H1 (cell line): ENCODE results near the gene SERPINB12. TPM values are rescaled to one million over a fixed set of nuclear protein-coding genes. Genes with fewer than 3 reads are reported as not detected.

ENCODE experiments used
- CTCF ChIA-PET: fragments of 300-600 bp; sonication (Branson Sonifier 250); formaldehyde crosslinking; loops from one replicate; lab custom pipeline; 2021; ENCODE audit not compliant: partially characterized antibody; lab: Charles Lee
- POLR2A ChIA-PET: fragments of 300-600 bp; sonication (Branson Sonifier 250); formaldehyde crosslinking; loops from one replicate; lab custom pipeline; 2021; ENCODE audit warnings: inconsistent platforms; ENCODE audit not compliant: partially characterized antibody; lab: Charles Lee
- DNase-seq, 2 experiments: peaks; one replicate each; pipeline versions ENCODE4 v3.0.0 to v3.0.0-alpha.2; 2010 to 2022; ENCODE audit warnings: low spot score in 2 of 2, low read depth in 1 of 2, mixed read lengths in 1 of 2
- FAIRE-seq: peaks from 2 replicates; lab custom pipeline; 2011; peaks lifted over from hg19 to GRCh38; lab: Jason Lieb, UNC
- H2AFZ ChIP-seq: 2 replicates; pipeline ENCODE4 v1.8.1; 2012; ENCODE audit warnings: low read length, inconsistent platforms
- H2AK5ac ChIP-seq: 2 replicates; pipeline ENCODE4 v1.6.1; 2013; ENCODE audit warnings: low read depth, low read length
- H2BK120ac ChIP-seq: replicated peaks from 2 replicates; pipeline ENCODE3; 2013; ENCODE audit warnings: low read depth, low read length, inconsistent platforms
- H2BK12ac ChIP-seq: 2 replicates; pipeline ENCODE4 v1.6.1; 2013; ENCODE audit warnings: low read depth, low read length
- H2BK15ac ChIP-seq: 2 replicates; pipeline ENCODE4 v1.6.1; 2013; ENCODE audit warnings: low read length
- H2BK20ac ChIP-seq: 2 replicates; pipeline ENCODE4 v1.6.1; 2013; ENCODE audit warnings: low read length
- H2BK5ac ChIP-seq: 2 replicates; pipeline ENCODE4 v1.6.1; 2013; ENCODE audit warnings: low read depth, low read length
- H3K14ac ChIP-seq: 2 replicates; pipeline ENCODE4 v1.6.1; 2013; ENCODE audit warnings: inconsistent platforms; ENCODE audit not compliant: insufficient read length
- H3K18ac ChIP-seq: 2 replicates; pipeline ENCODE4 v1.6.1; 2013; ENCODE audit warnings: low read length; ENCODE audit errors: extremely low read depth
- H3K23ac ChIP-seq: 2 replicates; pipeline ENCODE4 v1.6.1; 2013; ENCODE audit warnings: inconsistent platforms; ENCODE audit not compliant: insufficient read length
- H3K23me2 ChIP-seq: 2 replicates; pipeline ENCODE4 v1.6.1; 2013; ENCODE audit warnings: low read depth, low read length
- H3K27ac ChIP-seq: 2 replicates; pipeline ENCODE4 v1.6.1; 2011; ENCODE audit warnings: low read depth, low read length, inconsistent platforms
- H3K27me3 ChIP-seq, 4 experiments: replicated peaks in 1 of 4; 1 replicate in 1 of 4; 2 replicates in 3 of 4; pipeline versions ENCODE4 v1.6.1 to v1.8.1; 2011 to 2013; ENCODE audit warnings: low read length in 3 of 4, mild to moderate bottlenecking in 3 of 4, inconsistent platforms in 2 of 4, mixed read lengths in 2 of 4, moderate library complexity in 1 of 4; ENCODE audit not compliant: control insufficient read depth in 3 of 4, insufficient read depth in 3 of 4; ENCODE audit errors: extremely low read depth in 1 of 4
- H3K36me3 ChIP-seq, 4 experiments: 2 replicates each; pipeline versions ENCODE4 v1.6.1 to v1.8.1; 2011 to 2013; ENCODE audit warnings: mild to moderate bottlenecking in 4 of 4, low read length in 3 of 4, moderate library complexity in 2 of 4, control low read depth in 1 of 4, inconsistent platforms in 1 of 4; ENCODE audit not compliant: insufficient read depth in 4 of 4, control insufficient read depth in 2 of 4
- H3K4ac ChIP-seq: replicated peaks from 2 replicates; pipeline ENCODE3; 2013; ENCODE audit warnings: low read length, low read depth, mixed read lengths, inconsistent platforms; ENCODE audit not compliant: insufficient read length
- H3K4me1 ChIP-seq, 4 experiments: replicated peaks in 1 of 4; 1 replicate in 1 of 4; 2 replicates in 3 of 4; pipeline versions ENCODE4 v1.6.1 to v1.8.1; 2011 to 2013; ENCODE audit warnings: low read length in 3 of 4, inconsistent platforms in 2 of 4, mixed read lengths in 1 of 4; ENCODE audit not compliant: insufficient read depth in 4 of 4, control insufficient read depth in 3 of 4
- H3K4me2 ChIP-seq, 2 experiments: 2 replicates each; pipeline versions ENCODE4 v1.6.1 to v1.8.1; 2011 to 2013; ENCODE audit warnings: low read depth in 2 of 2, low read length in 2 of 2, control low read depth in 1 of 2, inconsistent platforms in 1 of 2, mild to moderate bottlenecking in 1 of 2; ENCODE audit not compliant: insufficient read depth in 1 of 2
- H3K4me3 ChIP-seq, 4 experiments: fragments of 200-600, 300-600 bp in 1 of 4; sonication (generic), shearing (Covaris generic), sonication (Bioruptor Twin) in 1 of 4; 2 replicates each; pipeline versions ENCODE4 v1.5.1 to v1.8.1; 2011 to 2016; ENCODE audit warnings: low read length in 4 of 4, low read depth in 3 of 4, control low read depth in 2 of 4, inconsistent platforms in 2 of 4, mild to moderate bottlenecking in 2 of 4, mixed read lengths in 1 of 4, moderate library complexity in 1 of 4; ENCODE audit not compliant: insufficient read depth in 2 of 4; ENCODE audit errors: extremely low read depth in 1 of 4
- H3K56ac ChIP-seq: replicated peaks from 2 replicates; pipeline ENCODE3; 2013; ENCODE audit warnings: low read depth, mild to moderate bottlenecking, mixed read lengths, low read length, inconsistent platforms; ENCODE audit not compliant: insufficient read length
- H3K79me1 ChIP-seq: 2 replicates; pipeline ENCODE4 v1.6.1; 2013; ENCODE audit warnings: low read depth, low read length, control low read depth
- H3K79me2 ChIP-seq, 2 experiments: 2 replicates each; pipeline versions ENCODE4 v1.6.1 to v1.8.1; 2012 to 2013; ENCODE audit warnings: low read length in 2 of 2, mild to moderate bottlenecking in 2 of 2, inconsistent platforms in 1 of 2; ENCODE audit not compliant: insufficient read depth in 2 of 2, control insufficient read depth in 1 of 2
- H3K9ac ChIP-seq, 4 experiments: replicated peaks in 1 of 4; 1 replicate in 1 of 4; 2 replicates in 3 of 4; pipeline versions ENCODE4 v1.6.1 to v1.8.1; 2011 to 2013; ENCODE audit warnings: low read depth in 3 of 4, low read length in 3 of 4, control low read depth in 2 of 4, mild to moderate bottlenecking in 2 of 4, moderate library complexity in 2 of 4, inconsistent platforms in 1 of 4; ENCODE audit errors: extremely low read depth in 1 of 4
- H3K9me3 ChIP-seq, 2 experiments: 2 replicates each; pipeline versions ENCODE4 v1.6.1 to v1.8.1; 2012 to 2013; ENCODE audit warnings: mild to moderate bottlenecking in 2 of 2, moderate library complexity in 2 of 2, control low read depth in 1 of 2, inconsistent platforms in 1 of 2, low read depth in 1 of 2, low read length in 1 of 2, mixed read lengths in 1 of 2; ENCODE audit not compliant: insufficient read depth in 2 of 2
- H4K20me1 ChIP-seq, 2 experiments: replicated peaks in 1 of 2; 2 replicates each; pipeline versions ENCODE3 to v1.8.1; 2011 to 2013; ENCODE audit warnings: inconsistent platforms in 2 of 2, low read length in 2 of 2, mild to moderate bottlenecking in 1 of 2; ENCODE audit not compliant: insufficient read depth in 2 of 2, control insufficient read depth in 1 of 2
- H4K5ac ChIP-seq: 2 replicates; pipeline ENCODE4 v1.6.1; 2013; ENCODE audit warnings: low read length, low read depth, mixed read lengths, inconsistent platforms; ENCODE audit not compliant: insufficient read length
- H4K8ac ChIP-seq: 2 replicates; pipeline ENCODE4 v1.8.0; 2013; ENCODE audit warnings: mild to moderate bottlenecking, moderate library complexity, low read length, inconsistent platforms; ENCODE audit not compliant: insufficient read depth; ENCODE audit errors: extremely low read depth
- H4K91ac ChIP-seq: replicated peaks from 2 replicates; pipeline ENCODE3; 2013; ENCODE audit warnings: low read length, mixed read lengths, inconsistent platforms; ENCODE audit not compliant: insufficient read length
- BRCA1 ChIP-seq: IDR thresholded peaks from 2 replicates; pipeline ENCODE4 v1.6.1; 2012; ENCODE audit warnings: low read depth, low read length, improper control_type of control experiment
- POLR2A ChIP-seq, 2 experiments: IDR thresholded peaks; 1 replicate in 1 of 2; 2 replicates in 1 of 2; pipeline ENCODE4 v1.6.1; 2011; ENCODE audit warnings: low read depth in 2 of 2, low read length in 2 of 2, mild to moderate bottlenecking in 2 of 2; ENCODE audit errors: control extremely low read depth in 1 of 2
- TBP ChIP-seq: IDR thresholded peaks from 2 replicates; pipeline ENCODE4 v1.6.1; 2011; ENCODE audit warnings: low read depth, low read length, improper control_type of control experiment
- WGBS, 2 experiments: shearing (Covaris generic) in 1 of 2; methylation state at CpG; one replicate each; pipeline versions ENCODE4 v1.1.6 to v1.1.7; 2013 to 2015; ENCODE audit warnings: low lambda C conversion rate in 2 of 2, mixed read lengths in 2 of 2, inconsistent platforms in 1 of 2, low coverage in 1 of 2, missing lambda C conversion rate in 1 of 2; ENCODE audit not compliant: insufficient replicate concordance in 2 of 2, insufficient coverage in 1 of 2, insufficient read length in 1 of 2; ENCODE audit errors: extremely low coverage in 1 of 2, missing lambda C conversion rate in 1 of 2; 5-methylcytosine and 5-hydroxymethylcytosine counted together
- polyA plus RNA-seq, 7 experiments: library from polyadenylated mRNA; depleted of rRNA in 3 of 7; stranded (reverse) in 5 of 7; unstranded in 2 of 7; fragments of >200 nt in 5 of 7; fragments of 200-250 nt in 2 of 7; gene quantifications; 1 replicate in 5 of 7; 2 replicates in 1 of 7; 4 replicates in 1 of 7; pipeline versions ENCODE4 v1.2.1 to v1.2.3, GENCODE V29; 2011 to 2013; ENCODE audit warnings: missing spikeins in 2 of 7, mixed read lengths in 2 of 7
- total RNA-seq: library from RNA; stranded (reverse); fragmentation: NEBNext Ultra II Directional; extraction: Animal tissue kit (Norgen Biotek cat#: 25700); gene quantifications from 2 replicates; pipeline ENCODE4 v1.2.1, GENCODE V29; 2021

The SERPINB12 gene
- total and polyA plus RNA-seq, 2 of the 8 experiments (the other 6 are each of a cell fraction or from before 2014, with no cell fraction given): not detected

DNA sequence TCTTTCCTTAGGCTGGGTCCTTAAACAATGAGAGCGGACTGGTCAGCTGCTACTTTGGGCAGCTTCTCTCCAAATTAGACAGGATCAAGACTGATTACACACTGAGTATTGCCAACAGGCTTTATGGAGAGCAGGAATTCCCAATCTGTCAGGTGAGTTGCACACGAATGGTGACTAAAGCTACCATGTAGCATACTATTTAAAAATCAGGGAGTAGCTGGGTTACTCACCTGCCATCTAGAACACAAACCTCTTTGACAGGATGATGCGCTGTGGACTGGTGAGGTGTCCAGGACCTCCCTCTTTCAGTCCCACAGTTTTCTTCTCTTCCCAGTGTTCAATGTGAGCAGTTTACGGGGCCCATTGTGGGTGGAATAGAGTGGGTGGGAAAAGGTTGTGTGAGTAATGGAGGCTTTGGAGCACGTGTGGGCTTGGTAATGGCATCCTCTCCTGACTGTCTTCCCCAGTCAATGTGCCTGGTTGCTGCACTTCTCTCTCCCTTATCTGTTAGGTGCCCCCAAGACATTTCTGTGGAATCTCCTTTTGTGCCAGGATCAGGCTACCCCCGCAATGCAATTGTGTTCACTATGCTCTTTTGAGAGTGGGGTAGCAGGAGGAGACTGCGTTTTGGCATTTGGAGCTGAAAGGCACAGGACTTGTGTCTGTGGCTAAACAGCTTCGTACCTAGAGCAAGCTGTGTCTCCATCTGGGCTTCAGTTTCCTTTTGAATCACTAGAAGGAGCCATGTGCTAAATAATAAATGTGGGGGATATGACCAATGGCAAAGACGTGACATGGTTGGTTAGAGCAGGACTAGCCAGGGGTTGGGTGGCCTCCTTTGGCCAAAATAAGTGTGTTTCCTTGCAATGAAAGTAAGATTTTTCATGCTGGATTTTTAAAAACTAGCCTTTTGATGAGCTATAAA is 17.7 kb downstream of the SERPINB12 start:
- DNase-seq (no peak), FAIRE-seq (no peak)
- no peak overlapping the region for H3K18ac ChIP-seq
- no peaks in the 10 kb centered on the region for H3K9me3 ChIP-seq
- H3K4me2 ChIP-seq: no peak overlapping the region
- 88% methylated on average over 9 of the region's 9 CpGs; no CpG with 5 or more reads in 1 of the 2 experiments for WGBS, 2 experiments
- no peaks in the 10 kb centered on the region for H3K79me2 ChIP-seq
- no peak overlapping the region for H3K14ac ChIP-seq
- no peak overlapping the region for H3K4ac ChIP-seq
- no peak overlapping the region for H2AK5ac ChIP-seq
- H3K79me1 ChIP-seq: no peaks in the 10 kb centered on the region
- H3K27me3 ChIP-seq: no peaks in the 10 kb centered on the region
- H2BK5ac ChIP-seq: no peak overlapping the region
- no peak overlapping the region for H2BK15ac ChIP-seq
- H3K23me2 ChIP-seq: no peaks in the 10 kb centered on the region
- H3K27ac ChIP-seq: no peak overlapping the region
- H2BK20ac ChIP-seq: no peak overlapping the region
- no peaks in the 10 kb centered on the region for H3K4me1 ChIP-seq
- H3K9ac ChIP-seq: no peak overlapping the region
- no peak overlapping the region for H3K23ac ChIP-seq
- no peak overlapping the region for H2AFZ ChIP-seq
- no peak overlapping the region for H2BK120ac ChIP-seq
- no peak overlapping the region for H4K8ac ChIP-seq
- TF ChIP-seq POLR2A (IDR thresholded peaks at IDR 0.05; ENCODE audit: control extremely low read depth in 1 of 2, low read depth in 2 of 2, low read length in 2 of 2): no peak
- no peak for TF ChIP-seq BRCA1
- TF ChIP-seq TBP: no peak
- no peak overlapping the region for H3K4me3 ChIP-seq
- no peak overlapping the region for H4K5ac ChIP-seq
- H3K36me3 ChIP-seq: no peaks in the 10 kb centered on the region
- no peak overlapping the region for H4K91ac ChIP-seq
- no peak overlapping the region for H3K56ac ChIP-seq
- H4K20me1 ChIP-seq: no peaks in the 10 kb centered on the region
- CTCF ChIA-PET: interaction anchor here (1.1 to 1.4 kb wide), 4 partner anchors 42 to 264 kb away, joined by 4 to 6 read pairs (median 4); no protein-coding TSS in a partner anchor
- POLR2A ChIA-PET: no interaction called here
- no peak overlapping the region for H2BK12ac ChIP-seq
